OCI-LY7 (cell line): ENCODE results near the gene GALNT9. TPM values are rescaled to one million over a fixed set of nuclear protein-coding genes. Genes with fewer than 3 reads are reported as not detected.

Experiments used
- BruUV-seq: library from RNA; stranded (reverse); fragments of 400-500 nt; replicated peaks from 2 replicates; lab custom pipeline; 2021; lab: Mats Ljungman, UMichigan
- CTCF ChIA-PET: fragments of 300-600 bp; sonication (Branson Sonifier 250); formaldehyde crosslinking; loops from one replicate; lab custom pipeline; 2022; ENCODE audit warnings: antibody characterized with exemption; ENCODE audit not compliant: unreplicated experiment; lab: Charles Lee
- POLR2A ChIA-PET: fragments of 300-600 bp; sonication (Branson Sonifier 250); formaldehyde crosslinking; loops from one replicate; lab custom pipeline; 2022; ENCODE audit warnings: antibody characterized with exemption; lab: Charles Lee
- DNase-seq: peaks from one replicate; pipeline ENCODE4 v3.0.0-alpha.2; 2015; ENCODE audit warnings: low spot score
- H2AFZ ChIP-seq: fragments of 200-600 bp; sonication (generic), shearing (Covaris generic); 2 replicates; pipeline ENCODE4 v1.6.1; 2014; ENCODE audit warnings: mild to moderate bottlenecking, antibody characterized with exemption, low read length, moderate library complexity
- H3K27ac ChIP-seq: fragments of 200-600 bp; sonication (generic); 2 replicates; pipeline ENCODE4 v1.5.1; 2014; ENCODE audit warnings: mixed run types, low read depth, mild to moderate bottlenecking, moderate library complexity, low read length, inconsistent platforms; ENCODE audit not compliant: poor library complexity, severe bottlenecking
- H3K36me3 ChIP-seq: fragments of 200-600 bp; sonication (generic); 2 replicates; pipeline ENCODE4 v1.6.1; 2014; ENCODE audit warnings: mild to moderate bottlenecking, antibody characterized with exemption, low read length, moderate library complexity, mixed read lengths; ENCODE audit not compliant: insufficient read depth
- H3K4me1 ChIP-seq: fragments of 200-600 bp; sonication (generic); 2 replicates; pipeline ENCODE4 v1.5.1; 2014; ENCODE audit warnings: mild to moderate bottlenecking, low read length; ENCODE audit not compliant: insufficient read depth, poor library complexity, severe bottlenecking
- H3K4me2 ChIP-seq: fragments of 200-600 bp; sonication (generic); 2 replicates; pipeline ENCODE4 v1.6.1; 2014; ENCODE audit warnings: mild to moderate bottlenecking, low read length
- H3K4me3 ChIP-seq: fragments of 200-600 bp; sonication (generic); 2 replicates; pipeline ENCODE4 v1.5.1; 2014; ENCODE audit warnings: mild to moderate bottlenecking, low read depth, low read length; ENCODE audit not compliant: poor library complexity, severe bottlenecking
- H3K79me2 ChIP-seq: fragments of 200-600 bp; sonication (generic); 2 replicates; pipeline ENCODE4 v1.6.1; 2016; ENCODE audit warnings: low read depth, mild to moderate bottlenecking, low read length, moderate library complexity, mixed read lengths; ENCODE audit not compliant: insufficient read depth
- H3K9me2 ChIP-seq: fragments of 200-600 bp; sonication (generic); 2 replicates; pipeline ENCODE4 v1.6.1; 2016; ENCODE audit warnings: mild to moderate bottlenecking, low read length, mixed read lengths; ENCODE audit not compliant: insufficient read depth
- H3K9me3 ChIP-seq: fragments of 200-600 bp; sonication (generic); 2 replicates; pipeline ENCODE4 v1.6.1; 2014; ENCODE audit warnings: mild to moderate bottlenecking, mixed run types, low read length, mixed read lengths
- H4K20me1 ChIP-seq: fragments of 200-600 bp; sonication (generic); 2 replicates; pipeline ENCODE4 v1.6.1; 2014; ENCODE audit warnings: mild to moderate bottlenecking, antibody characterized with exemption, low read length, moderate library complexity, mixed read lengths; ENCODE audit not compliant: insufficient read depth
- EZH2phosphoT487 ChIP-seq: fragments of 200-600 bp; sonication (generic); IDR thresholded peaks from 2 replicates; pipeline ENCODE4 v1.6.1; 2018; ENCODE audit warnings: low read depth, borderline replicate concordance, mild to moderate bottlenecking, mixed run types, antibody characterized with exemption, low read length, moderate library complexity, mixed read lengths
- intact Hi-C: fragments of 100-400 bp; cut with micrococcal nuclease; formaldehyde crosslinking; loops from one replicate; pipeline ENCODE4 v1.10.0; 2022; ENCODE audit not compliant: unreplicated experiment
- total RNA-seq, 2 experiments: library from RNA; depleted of rRNA in 1 of 2; stranded (reverse); fragments of >200 nt in 1 of 2; shearing (Covaris generic) in 1 of 2; gene quantifications; 2 replicates each; pipeline ENCODE4 v1.2.3, GENCODE V29; 2014 to 2022
- TF ChIP-seq, protein P1 (sequence below): fragments of 200-600 bp; sonication (generic); conservative IDR thresholded peaks from 2 replicates; pipeline ENCODE4 v1.5.1; 2014; ENCODE audit warnings: mild to moderate bottlenecking, antibody characterized with exemption, low read length, moderate library complexity, mixed read lengths

The GALNT9 gene
- total RNA-seq, 2 experiments from 2014 or later = 0.28 TPM; not detected in 1

DNA sequence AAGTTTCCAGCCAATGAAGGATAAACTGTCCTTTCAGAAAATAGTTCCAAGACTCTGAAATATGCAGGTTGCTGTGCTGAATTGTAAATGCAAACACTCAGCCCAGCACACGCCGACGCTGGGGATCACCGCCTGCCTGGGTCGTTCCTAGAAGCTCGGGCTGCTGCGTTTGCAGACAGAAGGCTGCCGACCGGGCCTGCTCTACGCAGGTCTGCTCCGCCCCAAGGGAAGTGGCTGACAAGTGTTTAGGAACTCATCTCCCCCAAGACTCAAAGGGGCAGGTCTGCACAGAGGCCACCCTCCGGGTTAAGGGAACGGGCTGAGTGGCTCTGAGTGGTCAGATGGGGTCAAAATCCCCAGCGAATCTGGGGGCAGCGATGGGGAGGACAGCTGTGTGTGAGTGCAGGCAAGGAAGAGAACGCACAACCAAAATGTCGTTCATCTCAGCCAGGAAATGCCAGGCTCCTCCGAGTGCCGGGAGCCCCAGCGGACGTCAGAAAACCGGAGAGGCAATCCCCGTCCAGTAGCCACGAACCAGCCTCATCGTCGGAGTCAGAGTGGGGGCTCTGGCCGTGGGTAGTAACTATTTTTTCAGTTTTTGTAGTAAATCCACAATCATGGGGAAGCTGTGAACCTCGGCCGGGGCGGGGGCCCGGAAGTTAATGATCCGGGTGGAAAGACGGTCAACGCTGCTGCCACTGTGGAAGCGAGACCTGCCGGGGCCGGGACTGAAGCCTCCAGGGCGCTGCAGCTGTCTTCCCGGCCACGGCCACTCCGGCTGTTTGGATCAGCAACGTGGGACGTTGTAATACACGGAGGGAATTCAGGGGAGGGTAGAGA lies 6.0 kb downstream of the GALNT9 start:
- H3K4me1 ChIP-seq = no peaks in the 10 kb centered on the region
- no peak for DNase-seq
- no peaks in the 10 kb centered on the region for H3K9me3 ChIP-seq
- no peak overlapping the region for H3K4me3 ChIP-seq
- no peaks in the 10 kb centered on the region for H3K9me2 ChIP-seq
- intact Hi-C loops = no loop called here
- no peaks in the 10 kb centered on the region for H3K79me2 ChIP-seq
- TF ChIP-seq, protein P1, sequence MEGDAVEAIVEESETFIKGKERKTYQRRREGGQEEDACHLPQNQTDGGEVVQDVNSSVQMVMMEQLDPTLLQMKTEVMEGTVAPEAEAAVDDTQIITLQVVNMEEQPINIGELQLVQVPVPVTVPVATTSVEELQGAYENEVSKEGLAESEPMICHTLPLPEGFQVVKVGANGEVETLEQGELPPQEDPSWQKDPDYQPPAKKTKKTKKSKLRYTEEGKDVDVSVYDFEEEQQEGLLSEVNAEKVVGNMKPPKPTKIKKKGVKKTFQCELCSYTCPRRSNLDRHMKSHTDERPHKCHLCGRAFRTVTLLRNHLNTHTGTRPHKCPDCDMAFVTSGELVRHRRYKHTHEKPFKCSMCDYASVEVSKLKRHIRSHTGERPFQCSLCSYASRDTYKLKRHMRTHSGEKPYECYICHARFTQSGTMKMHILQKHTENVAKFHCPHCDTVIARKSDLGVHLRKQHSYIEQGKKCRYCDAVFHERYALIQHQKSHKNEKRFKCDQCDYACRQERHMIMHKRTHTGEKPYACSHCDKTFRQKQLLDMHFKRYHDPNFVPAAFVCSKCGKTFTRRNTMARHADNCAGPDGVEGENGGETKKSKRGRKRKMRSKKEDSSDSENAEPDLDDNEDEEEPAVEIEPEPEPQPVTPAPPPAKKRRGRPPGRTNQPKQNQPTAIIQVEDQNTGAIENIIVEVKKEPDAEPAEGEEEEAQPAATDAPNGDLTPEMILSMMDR = no peak
- TF ChIP-seq EZH2phosphoT487 = no peak
- ChIA-PET CTCF (no interaction called here), POLR2A (no interaction called here)
- no peaks in the 10 kb centered on the region for H4K20me1 ChIP-seq
- H3K36me3 ChIP-seq = no peaks in the 10 kb centered on the region
- H3K4me2 ChIP-seq = no peak overlapping the region
- no peak overlapping the region for H2AFZ ChIP-seq
- H3K27ac ChIP-seq = no peak overlapping the region
- BruUV-seq = no TSS peak

DNA sequence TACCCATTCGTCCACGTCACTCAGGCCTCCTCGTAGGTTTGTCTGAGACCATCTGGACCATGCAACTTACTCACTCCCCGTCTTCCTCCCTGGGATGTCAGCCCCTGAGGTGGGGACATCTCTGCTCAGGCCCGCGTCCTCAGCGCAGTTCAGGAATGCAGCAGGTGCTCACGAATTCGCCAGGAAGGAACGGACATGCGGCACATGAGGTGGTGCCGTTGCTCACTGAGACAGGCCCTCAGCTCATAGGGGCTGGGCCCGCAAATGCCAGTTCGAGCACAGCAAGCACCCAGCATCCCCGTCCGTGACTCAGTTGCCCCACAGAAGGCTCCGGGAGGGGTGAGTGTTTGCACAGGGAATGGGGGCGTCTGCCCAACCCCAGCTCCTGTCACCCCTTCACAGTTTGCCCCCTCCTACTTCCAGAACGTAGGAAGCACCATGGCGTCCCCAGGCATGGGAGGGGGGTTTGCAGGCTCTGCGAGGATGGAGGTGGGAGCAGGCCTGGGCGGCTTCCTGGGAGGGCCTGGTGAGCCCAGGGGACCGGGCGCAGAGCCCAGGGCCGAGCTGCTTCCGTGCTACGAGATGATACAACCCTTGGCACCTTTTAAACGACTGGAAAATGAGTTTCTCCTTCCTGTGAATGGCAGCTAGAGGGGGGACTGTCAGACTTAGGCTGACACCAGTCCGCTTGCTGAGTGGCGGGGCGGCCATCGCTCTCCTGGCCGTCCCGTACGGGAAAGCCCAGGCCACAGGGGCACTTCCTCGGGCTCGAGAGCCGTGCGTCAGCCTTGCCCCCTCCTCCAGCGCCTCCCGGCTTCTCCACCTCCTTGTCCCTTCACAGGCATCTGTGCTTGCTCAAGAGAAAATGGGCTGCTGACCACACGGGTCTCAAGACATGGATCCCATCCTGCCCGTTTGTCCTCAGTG lies 6.9 kb downstream of the GALNT9 start:
- Histone ChIP-seq H3K79me2 (no peaks in the 10 kb centered on the region), H2AFZ (no peak overlapping the region), H3K36me3 (no peaks in the 10 kb centered on the region), H4K20me1 (no peaks in the 10 kb centered on the region), H3K4me2 (no peak overlapping the region), H3K4me3 (no peak overlapping the region), H3K9me2 (no peaks in the 10 kb centered on the region), H3K4me1 (no peaks in the 10 kb centered on the region), H3K9me3 (no peaks in the 10 kb centered on the region), H3K27ac (no peak overlapping the region)
- BruUV-seq = no TSS peak
- CTCF ChIA-PET = no interaction called here
- no peak for DNase-seq
- POLR2A ChIA-PET = no interaction called here
- intact Hi-C loops = no loop called here
- no peak for TF ChIP-seq EZH2phosphoT487
- TF ChIP-seq, protein P1 = no peak
